Measurements from ENCODE around the gene PDE1A.

GRCh38 chr2:182435754-182436153, 8.9 kb upstream of the PDE1A start:
- TF ChIP-seq CTCF (IDR thresholded peaks at IDR 0.05), result no peak
- TF ChIP-seq EP300 (IDR thresholded peaks at IDR 0.05), result no peak
- TF ChIP-seq POLR2A (IDR thresholded peaks at IDR 0.05), result no peak
- TF ChIP-seq POLR2AphosphoS5 (IDR thresholded peaks at IDR 0.05), result no peak

Measured in suprapubic skin (tissue), 4 donors.